Measurements from ENCODE around the gene KLHL29.

DNA sequence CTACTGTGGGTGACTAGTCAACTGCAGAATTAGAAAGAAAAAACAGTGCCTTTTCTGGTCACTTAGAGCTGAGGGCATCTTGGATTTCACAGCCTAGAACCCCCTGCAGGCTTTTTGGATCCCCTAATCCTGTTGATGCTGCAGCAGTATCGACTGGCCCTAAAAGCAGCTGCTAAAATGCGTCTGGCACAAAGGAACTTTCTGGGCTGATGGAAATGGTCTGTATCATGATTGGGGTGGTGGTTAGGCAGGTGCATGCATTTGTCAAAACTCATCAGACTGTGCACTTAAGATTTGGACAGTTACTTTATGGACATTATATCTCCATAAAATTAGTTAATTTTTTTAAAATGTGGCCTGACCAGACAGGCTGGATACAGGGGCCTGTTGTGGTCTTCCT is 149.8 kb downstream of the KLHL29 start:
- TF ChIP-seq POLR2A (IDR thresholded peaks at IDR 0.05; ENCODE audit: low read depth, low read length) (no peak), TAF1 (IDR thresholded peaks at IDR 0.05; ENCODE audit: borderline replicate concordance, low read depth, low read length) (no peak), POLR2AphosphoS5 (IDR thresholded peaks at IDR 0.05; ENCODE audit: low read depth, low read length) (no peak)
